CD4-positive, alpha-beta T cell treated with Interleukin-12 subunit alpha and Interleukin-12 subunit beta, for 1 hour (primary cell): Measurements from ENCODE around the gene MYBBP1A.

Source experiments
- DNase-seq: peaks from one replicate; pipeline ENCODE4 v3.0.0-alpha.2; 2020

The MYBBP1A gene

GRCh38 chr17:4515501-4515900, 39.7 kb downstream of the MYBBP1A start:
- DNase-seq = no peak

GRCh38 chr17:4514779-4515178, 40.4 kb downstream of the MYBBP1A start:
- DNase-seq = no peak

GRCh38 chr17:4514206-4514605, 41.0 kb downstream of the MYBBP1A start:
- DNase-seq = no peak

- DNase-seq = no peak
These were observed 41.8 kb downstream of the MYBBP1A start for GRCh38 chr17:4513113-4514032.

GRCh38 chr17:4512156-4513112, 42.8 kb downstream of the MYBBP1A start:
- DNase-seq = no peak

GRCh38 chr17:4511199-4511932, 43.8 kb downstream of the MYBBP1A start:
- no peak for DNase-seq

GRCh38 chr17:4510618-4510941, 44.6 kb downstream of the MYBBP1A start:
- DNase-seq = no peak

- DNase-seq = no peak
These were observed 45.1 kb downstream of the MYBBP1A start for GRCh38 chr17:4509923-4510617.

- DNase-seq = peak; percentile 23
These were observed 45.8 kb downstream of the MYBBP1A start for GRCh38 chr17:4509401-4509800.

GRCh38 chr17:4508207-4508606, 47.0 kb downstream of the MYBBP1A start:
- DNase-seq = no peak

GRCh38 chr17:4507361-4508111, 47.6 kb downstream of the MYBBP1A start:
- no peak for DNase-seq

- DNase-seq = no peak
These were observed 48.3 kb downstream of the MYBBP1A start for GRCh38 chr17:4506892-4507291.

GRCh38 chr17:4506175-4506813, 48.9 kb downstream of the MYBBP1A start:
- DNase-seq = no peak

- DNase-seq = no peak
These were observed 50.0 kb downstream of the MYBBP1A start for GRCh38 chr17:4505187-4505586.

- no peak for DNase-seq
These were observed 51.0 kb downstream of the MYBBP1A start for GRCh38 chr17:4504188-4504587.

- no peak for DNase-seq
These were observed 51.7 kb downstream of the MYBBP1A start for GRCh38 chr17:4503283-4504025.

- no peak for DNase-seq
These were observed 52.6 kb downstream of the MYBBP1A start for GRCh38 chr17:4502466-4503154.

- DNase-seq = no peak
These were observed 53.8 kb downstream of the MYBBP1A start for GRCh38 chr17:4501295-4501949.

- no peak for DNase-seq
These were observed 55.0 kb downstream of the MYBBP1A start for GRCh38 chr17:4500191-4500571.
